ENCODE measurements around the gene KRTAP1-3. TPM values are rescaled to one million over a fixed set of nuclear protein-coding genes. Genes with fewer than 3 reads are reported as not detected.
A peak's percentile ranks its signal among the peaks of the same experiment; 100 is the strongest.
"Not testable (repeated sequence)": the region's sequence is repeated elsewhere in the genome, so short reads cannot be mapped to it uniquely, and the experiment has no call there.

Gene KRTAP1-3
- total RNA-seq (2021) (not detected in 2 replicates), Bru-seq, nascent RNA (not detected), BruChase-seq, experiment 1, labeled RNA remaining after a 2-hour chase (not detected), BruChase-seq, experiment 2, labeled RNA remaining after a 6-hour chase (not detected)
- long read RNA-seq = 0 reads

GRCh38 chr17:41034346-41034935, at the start of gene KRTAP1-3:
KRTAP1-3 (minus strand) TSS chr17:41034874; CDS start chr17:41034821, 53 bp downstream.
- H4K20me1 ChIP-seq (ENCODE audit: insufficient read depth); H3F3A ChIP-seq (ENCODE audit: insufficient read depth, low read depth); CTCF ChIA-PET; intact Hi-C loops (cut with micrococcal nuclease; ENCODE audit: unreplicated experiment); H3K4me2 ChIP-seq; DNase-seq; POLR2A ChIA-PET (ENCODE audit: unreplicated experiment); H3K9me3 ChIP-seq (ENCODE audit: insufficient read depth, low read depth); H3K79me2 ChIP-seq (ENCODE audit: low read depth); BruUV-seq (replicated peaks); H3K9me2 ChIP-seq (ENCODE audit: insufficient read depth); H3K27ac ChIP-seq; H3K27me3 ChIP-seq (ENCODE audit: insufficient read depth, low read depth); H3K4me1 ChIP-seq (replicated peaks; ENCODE audit: insufficient read depth); H3K4me3 ChIP-seq; H3K36me3 ChIP-seq (ENCODE audit: low read depth): not testable (repeated sequence)
- peak within 1 kb of the TSS; percentile 49; the same call in 1 of the 2 replicates for H2AFZ ChIP-seq

- H4K20me1 ChIP-seq (ENCODE audit: insufficient read depth); CTCF ChIA-PET; H3K27me3 ChIP-seq (ENCODE audit: insufficient read depth, low read depth); H2AFZ ChIP-seq; H3K79me2 ChIP-seq (ENCODE audit: low read depth); POLR2A ChIA-PET (ENCODE audit: unreplicated experiment); H3K36me3 ChIP-seq (ENCODE audit: low read depth); H3K9me2 ChIP-seq (ENCODE audit: insufficient read depth); BruUV-seq (replicated peaks); DNase-seq; intact Hi-C loops (cut with micrococcal nuclease; ENCODE audit: unreplicated experiment); H3K4me3 ChIP-seq: not testable (repeated sequence)
- peak within 1 kb of the TSS; percentile 69 for H3K27ac ChIP-seq
- H3F3A ChIP-seq (ENCODE audit: insufficient read depth, low read depth) = peaks cover 13% of the 10 kb centered on the region
- peaks cover 13% of the 10 kb centered on the region for H3K9me3 ChIP-seq (ENCODE audit: insufficient read depth, low read depth)
- peak within 1 kb of the TSS; percentile 56 for H3K4me2 ChIP-seq
- peaks cover 35% of the 10 kb centered on the region for H3K4me1 ChIP-seq (replicated peaks; ENCODE audit: insufficient read depth)
Observed at GRCh38 chr17:41084100-41084856, 49.6 kb upstream of the KRTAP1-3 start, which contains the start of gene KRTAP4-7. KRTAP4-7 (plus strand) TSS chr17:41084150; CDS start chr17:41084207, 57 bp downstream.

- H3K4me1 ChIP-seq (replicated peaks; ENCODE audit: insufficient read depth) = peaks cover 35% of the 10 kb centered on the region
- BruUV-seq (replicated peaks); H4K20me1 ChIP-seq (ENCODE audit: insufficient read depth); H3K4me3 ChIP-seq; H2AFZ ChIP-seq; H3K27me3 ChIP-seq (ENCODE audit: insufficient read depth, low read depth); H3K79me2 ChIP-seq (ENCODE audit: low read depth); CTCF ChIA-PET; H3K9me2 ChIP-seq (ENCODE audit: insufficient read depth); POLR2A ChIA-PET (ENCODE audit: unreplicated experiment); intact Hi-C loops (cut with micrococcal nuclease; ENCODE audit: unreplicated experiment); H3K36me3 ChIP-seq (ENCODE audit: low read depth): not testable (repeated sequence)
- H3F3A ChIP-seq (ENCODE audit: insufficient read depth, low read depth) = peaks cover 13% of the 10 kb centered on the region
- H3K27ac ChIP-seq = peak overlapping the region; percentile 69
- peak overlapping the region; percentile 56 for H3K4me2 ChIP-seq
- H3K9me3 ChIP-seq (ENCODE audit: insufficient read depth, low read depth) = peaks cover 13% of the 10 kb centered on the region
- peak in 1 of 2 experiments; percentile 75 for DNase-seq
Observed at GRCh38 chr17:41083427-41083826, 48.8 kb upstream of the KRTAP1-3 start.

GRCh38 chr17:41082626-41083025, 48.0 kb upstream of the KRTAP1-3 start:
- Histone ChIP-seq H3K9me2 (ENCODE audit: insufficient read depth) (no peaks in the 10 kb centered on the region), H3K4me3 (no peak overlapping the region; the same call in 1 of the 2 replicates), H3F3A (ENCODE audit: insufficient read depth, low read depth) (peaks cover 13% of the 10 kb centered on the region), H3K27me3 (ENCODE audit: insufficient read depth, low read depth) (no peaks in the 10 kb centered on the region), H3K27ac (peak overlapping the region; percentile 69), H2AFZ (no peak overlapping the region), H4K20me1 (ENCODE audit: insufficient read depth) (no peaks in the 10 kb centered on the region), H3K4me1 (replicated peaks; ENCODE audit: insufficient read depth) (peaks cover 35% of the 10 kb centered on the region), H3K4me2 (peak overlapping the region; percentile 56), H3K79me2 (ENCODE audit: low read depth) (no peaks in the 10 kb centered on the region), H3K36me3 (ENCODE audit: low read depth) (no peaks in the 10 kb centered on the region), H3K9me3 (ENCODE audit: insufficient read depth, low read depth) (peaks cover 13% of the 10 kb centered on the region)
- intact Hi-C loops (cut with micrococcal nuclease; ENCODE audit: unreplicated experiment) = no loop called here
- DNase-seq = peak in 1 of 2 experiments; percentile 49
- TF ChIP-seq CTCF (conservative IDR thresholded peaks at IDR 0.05) = no peak
- no peak for TF ChIP-seq EZH2 (IDR thresholded peaks at IDR 0.05; ENCODE audit: low read depth)
- CTCF ChIA-PET = no interaction called here
- POLR2A ChIA-PET (ENCODE audit: unreplicated experiment) = no interaction called here
- BruUV-seq (replicated peaks) = no TSS peak

All from PC-9 (cell line).